Pancreas (tissue), 10 donors: ENCODE data around the gene EPB41. TPM values are rescaled to one million over a fixed set of nuclear protein-coding genes. Genes with fewer than 3 reads are reported as not detected.
A peak's percentile ranks its signal among the peaks of the same experiment; 100 is the strongest.

ENCODE experiments used
- ATAC-seq, 4 donors: fragments of 200-7000 bp; cut with Tn5 transposase; one replicate each; pipeline versions ENCODE4 v1.8.0 to v1.9.1; 2020; ENCODE audit warnings: mild to moderate bottlenecking in 4 of 4, moderate library complexity in 4 of 4
- DNase-seq, 6 donors: peaks; one replicate each; pipeline ENCODE4 v3.0.0-alpha.2; 2020
- FAIRE-seq: peaks from 2 replicates; lab custom pipeline; 2012; peaks lifted over from hg19 to GRCh38; lab: Jason Lieb, UNC
- H3K27ac ChIP-seq, 4 donors: fragments of 200-600 bp; sonication (generic); 1 replicate in 3 of 4; 2 replicates in 1 of 4; pipeline versions ENCODE4 v1.5.0 to v1.8.0; 2020
- H3K27me3 ChIP-seq, 4 donors: fragments of 200-600 bp; one replicate each; pipeline ENCODE4 v1.8.0; 2021
- H3K36me3 ChIP-seq, 3 donors: fragments of 200-600 bp; sonication (generic) in 1 of 3; one replicate each; pipeline versions ENCODE4 v1.5.0 to v1.8.0; 2020 to 2021
- H3K4me1 ChIP-seq, 3 donors: fragments of 200-600 bp; one replicate each; pipeline ENCODE4 v1.8.0; 2021
- H3K4me3 ChIP-seq, 4 donors: fragments of 200-600 bp; sonication (generic) in 2 of 4; one replicate each; pipeline versions ENCODE4 v1.5.0 to v1.8.0; 2020 to 2021
- H3K9me3 ChIP-seq, 4 donors: fragments of 200-600 bp; one replicate each; pipeline ENCODE4 v1.8.0; 2021
- WGBS, 2 donors: extraction: QIAGEN DNeasy Blood & Tissue Kit; methylation state at CpG; one replicate each; pipeline ENCODE4 v1.1.7; 2013; 5-methylcytosine and 5-hydroxymethylcytosine counted together
- intact Hi-C, 3 donors: fragments of 100-400 bp; cut with DNase I; formaldehyde crosslinking; loops; one replicate each; pipeline versions ENCODE4 v1.11.1 to v1.14.2; 2022
- polyA plus RNA-seq, 2 donors: library from polyadenylated mRNA; stranded (reverse); fragments of 200-250 nt; gene quantifications; one replicate each; pipeline ENCODE4 v1.2.3, GENCODE V29; 2013
- total RNA-seq, 6 donors: library from RNA; stranded (reverse); fragmentation: NEBNext Ultra II Directional in 4 of 6; extraction: Animal tissue kit (Norgen Biotek cat#: 25700) in 4 of 6; gene quantifications; one replicate each; pipeline versions ENCODE4 v1.2.1 to v1.2.4, GENCODE V29; 2021 to 2023
- TF ChIP-seq, protein P1 (sequence below), 4 donors: fragments of 200-600 bp; sonication (generic) in 3 of 4; IDR thresholded peaks; one replicate each; pipeline versions ENCODE4 v1.5.0 to v1.8.0; 2021; ENCODE audit warnings: antibody characterized with exemption in 4 of 4
- donor health status: healthy with polysubstance abuse.
- donor health status: DM: no; HTN: no; CAD: no; lungs with moderate emphysema.
- donor health status: DM: no; HTN: no; CAD: no.
- donor health status: control.
- donor health status: control.
- donor health status: Bipolar disorder and iron deficiency.
- donor health status: DM: yes; HTN: yes; CAD: no.
- donor health status: DM: no; HTN: no; CAD: no.
- donor health status: DM: no; HTN: no; CAD: no.
- donor health status: DM: yes; HTN: yes; CAD: no.

EPB41 gene
- total and polyA plus RNA-seq, 8 donors = 9.1 to 39.8 (median 23.2) TPM

DNA sequence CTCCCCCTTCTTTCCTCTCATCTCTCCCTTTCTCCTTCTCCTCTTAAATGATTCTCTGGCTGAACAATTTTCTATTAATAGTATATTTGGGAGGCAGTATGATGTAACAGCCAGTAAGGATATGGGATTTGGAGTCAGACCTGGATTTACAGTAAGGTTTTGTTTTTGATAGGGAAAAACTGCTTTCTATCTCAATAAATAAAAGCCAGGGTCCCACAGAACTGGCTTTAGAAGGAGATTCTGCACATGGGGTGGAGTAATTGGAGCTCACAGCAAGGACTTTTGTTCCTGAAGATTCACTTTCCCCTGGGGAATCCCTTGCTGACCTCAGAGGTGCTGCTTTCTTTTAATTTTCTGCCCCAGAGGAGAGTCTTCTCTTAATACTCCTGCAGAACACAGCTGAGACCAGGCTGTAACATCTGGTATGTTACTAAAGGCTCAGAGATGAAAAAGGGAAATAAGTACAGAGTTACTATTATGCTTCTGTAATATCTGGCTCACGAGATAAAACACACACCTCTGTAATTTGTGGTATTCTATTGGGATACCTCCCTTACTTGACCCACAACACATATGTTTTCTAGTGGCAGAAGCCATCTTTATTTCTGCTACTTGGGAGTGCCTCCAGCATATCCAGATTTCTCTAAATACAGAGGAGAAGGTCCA lies 13.4 kb downstream of the EPB41 start:
- TF ChIP-seq, protein P1, sequence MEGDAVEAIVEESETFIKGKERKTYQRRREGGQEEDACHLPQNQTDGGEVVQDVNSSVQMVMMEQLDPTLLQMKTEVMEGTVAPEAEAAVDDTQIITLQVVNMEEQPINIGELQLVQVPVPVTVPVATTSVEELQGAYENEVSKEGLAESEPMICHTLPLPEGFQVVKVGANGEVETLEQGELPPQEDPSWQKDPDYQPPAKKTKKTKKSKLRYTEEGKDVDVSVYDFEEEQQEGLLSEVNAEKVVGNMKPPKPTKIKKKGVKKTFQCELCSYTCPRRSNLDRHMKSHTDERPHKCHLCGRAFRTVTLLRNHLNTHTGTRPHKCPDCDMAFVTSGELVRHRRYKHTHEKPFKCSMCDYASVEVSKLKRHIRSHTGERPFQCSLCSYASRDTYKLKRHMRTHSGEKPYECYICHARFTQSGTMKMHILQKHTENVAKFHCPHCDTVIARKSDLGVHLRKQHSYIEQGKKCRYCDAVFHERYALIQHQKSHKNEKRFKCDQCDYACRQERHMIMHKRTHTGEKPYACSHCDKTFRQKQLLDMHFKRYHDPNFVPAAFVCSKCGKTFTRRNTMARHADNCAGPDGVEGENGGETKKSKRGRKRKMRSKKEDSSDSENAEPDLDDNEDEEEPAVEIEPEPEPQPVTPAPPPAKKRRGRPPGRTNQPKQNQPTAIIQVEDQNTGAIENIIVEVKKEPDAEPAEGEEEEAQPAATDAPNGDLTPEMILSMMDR (IDR thresholded peaks at IDR 0.05) = no peak
- Histone ChIP-seq H3K9me3 (no peaks in the 10 kb centered on the region), H3K4me3 (no peak overlapping the region), H3K27ac (peak overlapping the region in 2 of 4 donors; percentile 15 to 51), H3K4me1 (peaks cover 8 to 26% (median 10%) of the 10 kb centered on the region in 3 donors), H3K27me3 (no peaks in the 10 kb centered on the region), H3K36me3 (no peaks in the 10 kb centered on the region)
- ATAC-seq (peak in 2 of 4 donors; percentile 49 to 59), DNase-seq (no peak), FAIRE-seq (no peak)
- intact Hi-C loops = no loop called here
- 48% methylated on average over 1 of the region's 1 CpG for WGBS, 2 donors

GRCh38 chr1:28928314-28928941 lies 14.1 kb downstream of the EPB41 start:
- H3K27ac ChIP-seq = peak overlapping the region in 2 of 4 donors; percentile 15 to 51
- no peak for FAIRE-seq
- no peaks in the 10 kb centered on the region for H3K27me3 ChIP-seq
- WGBS, 2 donors = 29 to 33% methylated on average over 2 of the region's 2 CpGs
- peak; percentile 21 to 42 (median 34) for ATAC-seq
- no peaks in the 10 kb centered on the region for H3K36me3 ChIP-seq
- DNase-seq = no peak
- peaks cover 8 to 26% (median 10%) of the 10 kb centered on the region in 3 donors for H3K4me1 ChIP-seq
- intact Hi-C loops = no loop called here
- TF ChIP-seq, protein P1 (IDR thresholded peaks at IDR 0.05) = no peak
- no peaks in the 10 kb centered on the region for H3K9me3 ChIP-seq
- no peak overlapping the region for H3K4me3 ChIP-seq

DNA sequence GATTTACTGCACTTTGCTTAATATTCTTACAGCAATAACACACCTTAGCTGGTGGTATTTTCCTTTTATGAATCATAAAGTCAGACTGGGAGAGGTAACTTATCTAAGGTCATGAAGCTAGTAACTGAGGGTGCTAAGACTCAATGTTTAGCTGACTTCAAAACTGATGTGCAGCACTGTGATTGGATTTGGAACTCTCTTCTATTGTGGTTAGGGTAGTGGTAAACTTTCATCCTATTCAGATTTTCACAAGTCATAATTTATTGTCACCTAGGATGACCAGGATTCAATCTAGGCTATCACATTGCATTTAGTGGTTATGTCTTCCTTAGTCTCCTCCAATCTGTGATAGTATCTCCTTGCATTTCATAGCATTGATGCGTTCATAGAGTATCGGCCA lies 18.9 kb downstream of the EPB41 start:
- no peak for ATAC-seq
- no peaks in the 10 kb centered on the region for H3K27me3 ChIP-seq
- H3K4me3 ChIP-seq = no peak overlapping the region
- intact Hi-C loops = no loop called here
- TF ChIP-seq, protein P1 (IDR thresholded peaks at IDR 0.05) = no peak
- H3K27ac ChIP-seq = no peak overlapping the region
- no peaks in the 10 kb centered on the region for H3K9me3 ChIP-seq
- WGBS, 2 donors = 95% methylated on average over 2 of the region's 2 CpGs
- no peaks in the 10 kb centered on the region for H3K36me3 ChIP-seq
- peaks cover 0 to 7% (median 5%) of the 10 kb centered on the region in 3 donors for H3K4me1 ChIP-seq
- FAIRE-seq = no peak
- DNase-seq = no peak

DNA sequence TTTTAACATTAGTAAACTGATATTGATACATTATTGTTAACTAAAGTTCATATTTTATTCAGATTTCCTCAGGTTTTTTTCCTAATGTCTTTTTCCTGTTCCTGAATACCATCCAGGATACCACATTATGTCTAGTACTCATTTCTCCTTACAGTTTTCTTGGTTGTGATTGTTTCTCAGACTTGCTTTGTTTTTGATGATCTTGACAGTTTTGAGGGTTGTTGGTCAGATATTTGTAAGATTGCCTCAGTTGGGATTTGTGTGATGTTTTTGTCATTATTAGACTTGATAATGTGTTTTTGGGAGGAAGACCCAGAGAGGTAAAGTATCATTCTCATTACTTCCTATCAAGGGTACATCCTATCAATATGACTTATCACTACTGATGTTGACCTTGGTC lies 19.5 kb downstream of the EPB41 start:
- H3K4me3 ChIP-seq = no peak overlapping the region
- H3K27ac ChIP-seq = no peak overlapping the region
- TF ChIP-seq, protein P1 (IDR thresholded peaks at IDR 0.05) = no peak
- no peaks in the 10 kb centered on the region for H3K27me3 ChIP-seq
- DNase-seq (no peak), ATAC-seq (no peak), FAIRE-seq (no peak)
- peaks cover 0 to 1% (median 0%) of the 10 kb centered on the region in 3 donors for H3K4me1 ChIP-seq
- H3K9me3 ChIP-seq = no peaks in the 10 kb centered on the region
- H3K36me3 ChIP-seq = no peaks in the 10 kb centered on the region
- intact Hi-C loops = no loop called here

DNA sequence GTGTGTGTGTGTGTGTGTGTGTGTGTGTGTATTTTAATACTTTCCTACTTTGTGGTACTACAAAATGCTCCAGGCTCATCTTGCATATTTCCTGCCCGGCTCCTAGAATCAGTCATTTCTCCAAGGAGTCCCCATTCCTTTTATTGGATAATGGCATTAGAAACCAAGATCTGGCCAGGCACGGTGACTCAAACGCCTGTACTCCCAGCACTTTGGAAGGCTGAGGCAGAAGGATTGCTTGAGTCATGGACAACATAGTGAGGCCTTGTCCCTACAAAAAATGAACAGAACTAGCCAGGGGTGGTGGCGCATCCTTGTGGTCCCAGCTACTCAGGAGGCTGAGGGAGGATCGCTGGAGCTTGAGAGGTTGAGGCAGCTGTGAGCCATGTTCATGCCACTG lies 20.3 kb downstream of the EPB41 start:
- DNase-seq (no peak), FAIRE-seq (no peak), ATAC-seq (no peak)
- TF ChIP-seq, protein P1 (IDR thresholded peaks at IDR 0.05) = no peak
- H3K9me3 ChIP-seq = no peaks in the 10 kb centered on the region
- H3K27ac ChIP-seq = no peak overlapping the region
- intact Hi-C loops = no loop called here
- H3K27me3 ChIP-seq = no peaks in the 10 kb centered on the region
- no peak overlapping the region for H3K4me3 ChIP-seq
- WGBS, 2 donors = 94 to 96% methylated on average over 5 of the region's 5 CpGs
- no peaks in the 10 kb centered on the region for H3K4me1 ChIP-seq
- H3K36me3 ChIP-seq = no peaks in the 10 kb centered on the region
